ENCODE measurements around the gene OR4E1. TPM values are rescaled to one million over a fixed set of nuclear protein-coding genes. Genes with fewer than 3 reads are reported as not detected.
A peak's percentile ranks its signal among the peaks of the same experiment; 100 is the strongest.
"Not testable (repeated sequence)": the region's sequence is repeated elsewhere in the genome, so short reads cannot be mapped to it uniquely, and the experiment has no call there.

Gene OR4E1
- not detected in 2 replicates for total RNA-seq (2014; rRNA removed; shearing (Covaris generic); ENCODE audit: low replicate concordance)

GRCh38 chr14:21673718-21674117 lies at the start of gene OR4E1:
Gene OR4E1, minus strand, starts transcription at chr14:21673818. Its CDS starts 2,883 bp downstream, at chr14:21670935.
- DNase-seq (ENCODE audit: low read depth), result no peak
- in situ Hi-C loops (cut with HindIII; ENCODE audit: low pct_unique_long_range_greater_than_20kb, low sequenced_read_pairs), result no loop called here

GRCh38 chr14:21721504-21721903 lies 47.9 kb upstream of the OR4E1 start:
- in situ Hi-C loops (cut with HindIII; ENCODE audit: low pct_unique_long_range_greater_than_20kb, low sequenced_read_pairs), result no loop called here
- DNase-seq (ENCODE audit: low read depth), result no peak

DNA sequence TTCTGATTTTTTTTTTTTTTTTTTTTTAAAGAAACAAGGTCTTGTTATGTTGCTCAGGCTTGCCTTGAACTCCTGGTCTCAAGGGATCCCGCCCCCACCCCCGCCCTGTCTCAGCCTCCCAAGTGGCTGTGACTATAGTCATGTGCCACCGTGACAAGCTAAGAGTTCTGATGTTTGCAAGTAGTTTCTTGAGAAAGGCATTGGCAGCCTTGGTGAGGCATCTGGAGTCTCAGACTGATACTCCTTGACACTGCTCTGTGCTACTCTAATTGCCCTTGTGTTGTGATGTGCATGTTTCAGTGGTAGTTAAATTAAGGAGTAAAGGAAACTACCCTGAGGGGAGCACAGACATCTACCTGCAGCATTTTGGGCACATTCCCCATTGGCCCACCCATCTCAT lies 46.2 kb upstream of the OR4E1 start:
- DNase-seq (ENCODE audit: low read depth), result no peak
- in situ Hi-C loops (cut with HindIII; ENCODE audit: low pct_unique_long_range_greater_than_20kb, low sequenced_read_pairs), result no loop called here

- in situ Hi-C loops (cut with HindIII; ENCODE audit: low pct_unique_long_range_greater_than_20kb, low sequenced_read_pairs), result no loop called here
- DNase-seq (ENCODE audit: low read depth), result no peak
Observed at GRCh38 chr14:21714318-21714929, 40.8 kb upstream of the OR4E1 start.

- no peak for DNase-seq (ENCODE audit: low read depth)
- in situ Hi-C loops (cut with HindIII; ENCODE audit: low pct_unique_long_range_greater_than_20kb, low sequenced_read_pairs), result no loop called here
Observed at GRCh38 chr14:21712036-21712435, 38.4 kb upstream of the OR4E1 start.

DNA sequence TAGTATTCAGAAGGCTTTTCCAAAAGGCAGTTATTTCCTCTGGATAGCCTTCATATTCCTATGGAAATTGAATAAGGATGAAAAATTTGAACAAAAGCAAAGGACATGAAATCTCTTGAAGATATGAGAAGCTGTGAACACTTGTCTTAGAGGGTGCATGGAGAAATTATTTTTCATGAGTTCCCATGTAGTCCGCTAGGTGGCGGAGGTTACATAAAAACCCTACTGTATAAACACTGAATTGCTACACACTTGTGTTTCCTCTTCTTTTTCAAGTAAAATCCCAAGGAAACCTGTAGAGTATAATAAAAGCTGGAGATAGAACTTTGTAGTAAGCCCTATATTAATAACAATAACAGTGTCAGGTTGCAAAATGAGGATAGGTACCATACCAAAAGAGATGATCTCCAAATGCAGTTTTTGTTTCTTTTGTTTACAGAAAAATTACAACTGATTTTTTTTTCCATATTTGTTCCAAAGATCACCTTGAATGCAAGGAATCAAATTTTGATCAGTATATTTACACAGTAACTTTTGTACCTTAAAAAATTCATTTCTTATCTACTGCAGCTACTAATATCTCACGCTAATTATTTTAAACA lies 37.8 kb upstream of the OR4E1 start:
- DNase-seq (ENCODE audit: low read depth), result peak; percentile 9
- in situ Hi-C loops (cut with HindIII; ENCODE audit: low pct_unique_long_range_greater_than_20kb, low sequenced_read_pairs), result no loop called here

DNA sequence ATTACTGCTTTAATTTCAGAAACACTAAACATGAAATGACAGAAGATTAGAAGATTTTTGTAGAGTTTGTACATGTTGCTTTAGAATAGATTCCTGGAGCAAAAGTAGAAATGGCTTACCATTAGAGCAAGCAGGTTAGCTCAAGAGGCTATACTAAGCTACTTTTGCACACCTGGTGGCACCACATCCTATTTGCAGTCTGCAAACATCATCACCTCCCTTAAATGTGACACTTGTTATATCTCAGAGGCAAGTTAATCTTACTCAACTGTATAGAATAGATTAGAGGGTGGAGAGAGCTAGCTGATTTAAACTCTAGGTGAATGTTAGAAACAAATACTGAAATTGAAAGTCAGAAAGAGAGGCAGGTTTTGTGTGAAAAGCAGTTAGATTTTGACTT lies 30.7 kb upstream of the OR4E1 start:
- in situ Hi-C loops (cut with HindIII; ENCODE audit: low pct_unique_long_range_greater_than_20kb, low sequenced_read_pairs), result no loop called here
- no peak for DNase-seq (ENCODE audit: low read depth)

DNA sequence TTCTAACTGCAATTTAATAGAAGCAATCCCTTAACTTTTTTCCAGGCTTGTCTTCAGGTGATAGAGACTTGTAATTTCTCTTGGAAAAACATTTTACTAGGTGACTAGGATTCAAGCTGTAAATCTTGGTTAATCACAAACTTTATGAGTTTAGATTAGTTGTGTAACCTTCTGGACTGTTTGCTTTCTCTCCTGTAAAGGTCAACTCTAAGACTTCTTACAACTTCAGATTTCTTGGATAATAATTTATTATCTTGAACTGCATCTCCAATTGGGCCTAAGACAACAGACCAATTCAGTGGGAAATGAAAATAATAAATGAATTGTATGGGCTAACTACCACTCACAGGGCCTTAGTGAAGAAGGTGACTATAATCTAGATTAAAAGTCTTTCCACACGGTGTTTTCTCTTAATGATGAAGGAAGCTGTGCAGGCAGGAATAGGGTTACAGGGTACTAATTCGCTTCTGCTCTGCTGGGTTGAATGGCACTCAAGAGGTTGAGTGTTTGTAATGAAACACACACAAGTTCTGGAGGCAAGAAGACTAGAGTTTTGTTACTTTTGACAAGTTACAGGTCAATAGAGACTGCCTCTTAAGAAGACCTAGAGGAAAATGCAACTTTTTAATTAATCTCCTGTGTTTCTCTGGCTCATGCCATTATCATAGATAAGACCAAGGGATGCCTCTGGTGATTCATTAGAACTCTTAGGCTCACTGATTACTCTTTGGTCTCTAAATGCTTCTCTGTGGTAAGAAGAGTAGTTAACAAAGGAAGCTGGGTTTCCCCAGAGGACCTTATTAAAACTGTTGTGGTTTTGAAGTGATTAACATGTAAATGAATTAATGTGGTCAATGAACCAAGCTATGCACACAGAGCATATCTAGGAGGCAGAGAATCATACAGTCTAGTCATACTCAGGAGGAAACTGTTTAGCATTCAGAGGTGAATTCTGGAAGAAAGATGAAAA lies 30.0 kb upstream of the OR4E1 start:
- in situ Hi-C loops (cut with HindIII; ENCODE audit: low pct_unique_long_range_greater_than_20kb, low sequenced_read_pairs), result no loop called here
- peak; percentile 30 for DNase-seq (ENCODE audit: low read depth)

DNA sequence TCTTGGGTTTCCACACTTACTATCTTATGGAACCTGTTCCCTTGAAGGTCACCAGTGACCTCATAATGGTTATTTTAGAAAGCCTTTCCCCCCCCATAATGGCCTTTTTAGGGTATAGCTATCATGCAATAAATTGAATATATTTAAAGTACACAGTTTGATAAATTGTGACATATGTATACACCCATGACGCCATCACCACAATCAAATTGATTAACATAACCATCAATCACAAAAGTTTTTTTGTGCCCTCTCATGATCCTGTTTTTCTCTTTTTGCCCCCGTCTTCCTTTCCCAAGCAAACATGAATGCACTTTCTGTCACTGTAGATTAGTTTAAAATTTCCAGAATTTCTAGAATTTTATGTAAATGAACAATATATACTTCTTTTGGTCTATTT lies 28.7 kb upstream of the OR4E1 start:
- in situ Hi-C loops (cut with HindIII; ENCODE audit: low pct_unique_long_range_greater_than_20kb, low sequenced_read_pairs), result no loop called here
- no peak for DNase-seq (ENCODE audit: low read depth)

GRCh38 chr14:21699551-21699950 lies 25.9 kb upstream of the OR4E1 start:
- DNase-seq (ENCODE audit: low read depth), result no peak
- in situ Hi-C loops (cut with HindIII; ENCODE audit: low pct_unique_long_range_greater_than_20kb, low sequenced_read_pairs), result no loop called here

DNA sequence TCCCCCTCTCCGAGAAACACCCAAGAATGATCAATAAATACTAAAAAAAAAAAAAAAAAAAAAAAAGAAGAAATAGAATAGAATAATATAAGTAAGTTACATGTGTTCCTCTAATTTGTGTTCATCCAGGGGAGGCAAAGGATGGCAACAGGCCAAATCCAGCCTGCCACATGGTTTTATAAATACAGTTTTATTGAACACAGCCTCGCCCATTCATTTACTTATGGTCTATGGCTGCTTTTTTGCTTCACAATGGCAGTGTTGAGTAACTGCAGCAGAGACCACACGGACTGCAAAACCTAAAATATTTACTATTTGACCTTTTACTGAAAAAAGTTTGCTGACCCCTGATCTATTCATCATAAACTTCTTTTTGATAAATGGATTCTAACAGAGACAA lies 24.9 kb upstream of the OR4E1 start:
- in situ Hi-C loops (cut with HindIII; ENCODE audit: low pct_unique_long_range_greater_than_20kb, low sequenced_read_pairs); DNase-seq (ENCODE audit: low read depth): not testable (repeated sequence)

DNA sequence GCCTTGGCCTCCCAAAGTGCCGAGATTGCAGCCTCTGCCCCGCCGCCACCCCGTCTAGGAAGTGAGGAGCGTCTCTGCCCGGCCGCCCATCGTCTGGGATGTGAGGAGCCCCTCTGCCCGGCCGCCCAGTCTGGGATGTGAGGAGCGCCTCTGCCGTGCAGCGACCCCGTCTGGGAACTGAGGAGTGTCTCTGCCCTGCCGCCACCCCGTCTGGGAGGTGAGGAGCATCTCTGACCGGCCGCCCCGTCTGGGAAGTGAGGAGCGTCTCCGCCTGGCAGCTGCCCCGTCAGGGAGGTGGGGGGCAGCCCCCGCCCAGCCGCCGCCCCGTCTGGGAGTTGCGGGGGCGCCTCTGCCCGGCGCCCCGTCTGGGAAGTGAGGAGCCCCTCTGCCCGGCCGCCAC lies 24.0 kb upstream of the OR4E1 start:
- in situ Hi-C loops (cut with HindIII; ENCODE audit: low pct_unique_long_range_greater_than_20kb, low sequenced_read_pairs); DNase-seq (ENCODE audit: low read depth): not testable (repeated sequence)

GRCh38 chr14:21694425-21694824 lies 20.8 kb upstream of the OR4E1 start:
- in situ Hi-C loops (cut with HindIII; ENCODE audit: low pct_unique_long_range_greater_than_20kb, low sequenced_read_pairs), result no loop called here
- DNase-seq (ENCODE audit: low read depth), result no peak

GRCh38 chr14:21686468-21686867 lies 12.8 kb upstream of the OR4E1 start:
- DNase-seq (ENCODE audit: low read depth), result no peak
- in situ Hi-C loops (cut with HindIII; ENCODE audit: low pct_unique_long_range_greater_than_20kb, low sequenced_read_pairs), result no loop called here

DNA sequence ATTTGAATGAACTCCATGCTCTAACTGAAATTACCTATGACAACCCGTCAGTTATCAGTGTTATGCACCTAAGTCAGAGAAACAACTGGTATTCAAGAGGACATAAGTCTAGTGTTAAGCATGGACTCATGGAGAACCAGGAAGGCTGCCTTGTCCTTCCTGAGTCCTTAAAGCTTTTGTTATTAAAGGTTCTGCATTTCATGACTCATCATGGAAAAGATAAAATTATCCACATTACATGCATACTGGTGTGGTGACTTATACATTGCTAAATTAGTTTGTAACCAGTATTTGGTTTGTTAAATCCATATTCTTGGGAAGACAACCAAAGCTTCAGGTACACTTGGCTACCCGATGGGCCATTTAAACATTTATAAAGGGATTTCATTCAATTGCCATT lies 6.5 kb upstream of the OR4E1 start:
- DNase-seq (ENCODE audit: low read depth), result no peak
- in situ Hi-C loops (cut with HindIII; ENCODE audit: low pct_unique_long_range_greater_than_20kb, low sequenced_read_pairs), result no loop called here

GRCh38 chr14:21675566-21675965 lies 1.9 kb upstream of the OR4E1 start:
- in situ Hi-C loops (cut with HindIII; ENCODE audit: low pct_unique_long_range_greater_than_20kb, low sequenced_read_pairs), result no loop called here
- no peak for DNase-seq (ENCODE audit: low read depth)

DNA sequence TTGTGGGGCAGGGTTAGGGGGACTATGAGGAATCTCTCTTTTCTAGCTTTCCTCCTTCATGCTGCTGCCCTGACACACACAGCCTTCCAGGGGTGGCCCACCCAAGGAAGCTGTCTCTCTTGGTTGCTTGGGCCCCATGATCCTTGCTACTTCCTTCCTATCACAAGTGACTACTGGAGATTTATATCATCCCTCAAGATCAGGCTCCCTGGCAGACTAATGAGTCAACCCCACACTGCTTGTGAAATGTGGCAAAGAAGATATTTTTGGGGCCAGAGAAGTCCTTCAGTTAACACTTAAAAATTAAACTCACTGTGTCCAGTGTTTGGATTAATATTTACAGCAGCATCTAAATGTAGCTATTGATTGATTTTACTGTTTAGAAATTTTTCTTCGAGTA lies 1.5 kb downstream of the OR4E1 start:
- no peak for DNase-seq (ENCODE audit: low read depth)

GRCh38 chr14:21671371-21671770 lies 2.2 kb downstream of the OR4E1 start:
- in situ Hi-C loops (cut with HindIII; ENCODE audit: low pct_unique_long_range_greater_than_20kb, low sequenced_read_pairs), result no loop called here
- no peak for DNase-seq (ENCODE audit: low read depth)

More for the DNA sequence above, 1.5 kb downstream of the OR4E1 start:
- in situ Hi-C loops (cut with HindIII; ENCODE audit: low pct_unique_long_range_greater_than_20kb, low sequenced_read_pairs), result no loop called here

- no peak for DNase-seq (ENCODE audit: low read depth)
- in situ Hi-C loops (cut with HindIII; ENCODE audit: low pct_unique_long_range_greater_than_20kb, low sequenced_read_pairs), result no loop called here
Observed at GRCh38 chr14:21669284-21669683, 4.3 kb downstream of the OR4E1 start.
